HepG2 (cell line): ENCODE data around the gene STK39.

Experiments
- FOXO1 ChIP-seq: sonication (generic); formaldehyde crosslinking; IDR thresholded peaks from 2 replicates; pipeline ENCODE4 v1.4.0; 2020; ENCODE audit warnings: missing genetic modification reagents
- LCORL ChIP-seq, 2 experiments: fragments of 450-650 bp in 1 of 2; sonication (generic) in 1 of 2; formaldehyde crosslinking in 1 of 2; IDR thresholded peaks; 2 replicates each; pipeline versions ENCODE4 v1.5.0 to v1.6.1; 2017 to 2020; ENCODE audit warnings: antibody characterized with exemption in 1 of 2, missing genetic modification reagents in 1 of 2

DNA sequence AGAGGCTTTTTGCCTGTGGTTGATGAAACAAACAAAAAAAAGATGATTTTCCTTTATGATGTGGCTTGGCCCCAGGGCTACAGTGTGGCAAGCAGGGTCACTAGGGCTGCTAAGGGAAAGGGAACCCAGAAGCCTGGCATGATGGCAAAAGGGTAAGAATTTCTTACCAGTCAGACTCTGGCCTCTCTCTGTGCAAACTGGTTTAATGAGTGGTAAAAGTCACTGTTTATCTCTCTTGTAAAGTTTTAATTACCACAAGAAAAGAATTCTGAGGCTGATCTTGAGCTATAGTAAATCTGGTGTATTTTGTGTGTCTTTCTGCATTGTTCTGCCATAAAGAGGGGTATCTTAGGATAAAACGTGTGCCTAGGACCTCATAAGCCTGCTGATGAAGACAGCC lies 275.4 kb downstream of the STK39 start:
- TF ChIP-seq LCORL (IDR thresholded peaks at IDR 0.05) (no peak), LCORL (CRISPR knock-in tag; IDR thresholded peaks at IDR 0.05) (no peak), FOXO1 (CRISPR knock-in tag) (no peak)
